GM23338 (cell line): ENCODE data around the gene SLC2A13. TPM values are rescaled to one million over a fixed set of nuclear protein-coding genes. Genes with fewer than 3 reads are reported as not detected.

Experiments used
- ATAC-seq: fragments of 200-7000 bp; cut with Tn5 transposase; 3 replicates; pipeline ENCODE4 v1.9.1; 2020
- DNase-seq: peaks from one replicate; pipeline ENCODE4 v3.0.0-alpha.2; 2015; ENCODE audit warnings: low spot score
- H2AFZ ChIP-seq: fragments of 200-600 bp; sonication (generic); 2 replicates; pipeline ENCODE4 v1.8.0; 2016; ENCODE audit warnings: antibody characterized with exemption, mild to moderate bottlenecking, moderate library complexity
- H3F3A ChIP-seq: fragments of 200-600 bp; sonication (generic); replicated peaks from 2 replicates; pipeline ENCODE4 v1.8.0; 2017; ENCODE audit warnings: antibody characterized with exemption, mixed run types, low read depth
- H3K27ac ChIP-seq: fragments of 200-600 bp; sonication (generic); 2 replicates; pipeline ENCODE4 v1.6.1; 2016; ENCODE audit warnings: low read depth
- H3K27me3 ChIP-seq: fragments of 200-600 bp; sonication (generic); 2 replicates; pipeline ENCODE4 v1.8.0; 2016; ENCODE audit warnings: mild to moderate bottlenecking, mixed run types, moderate library complexity; ENCODE audit not compliant: insufficient read depth
- H3K36me3 ChIP-seq: fragments of 200-600 bp; sonication (generic); 2 replicates; pipeline ENCODE4 v1.8.0; 2016; ENCODE audit warnings: mild to moderate bottlenecking; ENCODE audit not compliant: insufficient read depth
- H3K4me1 ChIP-seq: fragments of 200-600 bp; sonication (generic); 2 replicates; pipeline ENCODE4 v1.8.0; 2016; ENCODE audit warnings: mild to moderate bottlenecking, moderate library complexity; ENCODE audit not compliant: insufficient read depth
- H3K4me2 ChIP-seq: fragments of 200-600 bp; sonication (generic); 2 replicates; pipeline ENCODE4 v1.7.1; 2017; ENCODE audit warnings: mixed run types
- H3K4me3 ChIP-seq: fragments of 200-600 bp; sonication (generic); 2 replicates; pipeline ENCODE4 v1.6.1; 2016; ENCODE audit warnings: mixed run types
- H3K79me2 ChIP-seq: fragments of 200-600 bp; sonication (generic); replicated peaks from 2 replicates; pipeline ENCODE4 v1.8.0; 2017; ENCODE audit warnings: mild to moderate bottlenecking; ENCODE audit not compliant: insufficient read depth
- H3K9me2 ChIP-seq: fragments of 200-600 bp; sonication (generic); 2 replicates; pipeline ENCODE4 v1.8.0; 2017; ENCODE audit not compliant: insufficient read depth
- H4K20me1 ChIP-seq: fragments of 200-600 bp; sonication (generic); replicated peaks from 2 replicates; pipeline ENCODE4 v1.8.0; 2017; ENCODE audit warnings: mild to moderate bottlenecking; ENCODE audit not compliant: insufficient read depth
- H3K27ac Mint-ChIP-seq: 2 replicates; pipeline ENCODE4 v1.8.0; 2020; ENCODE audit warnings: inconsistent platforms, mild to moderate bottlenecking, moderate library complexity, mixed read lengths
- H3K27me3 Mint-ChIP-seq: 3 replicates; pipeline ENCODE4 v1.8.0; 2022; ENCODE audit warnings: low read depth, mild to moderate bottlenecking, moderate library complexity, mixed read lengths, inconsistent platforms; ENCODE audit not compliant: insufficient read depth, poor library complexity
- H3K36me3 Mint-ChIP-seq: 3 replicates; pipeline ENCODE4 v1.8.0; 2021; ENCODE audit warnings: low read depth, mild to moderate bottlenecking, inconsistent platforms, moderate library complexity, mixed read lengths
- H3K4me1 Mint-ChIP-seq: 3 replicates; pipeline ENCODE4 v1.8.0; 2020; ENCODE audit warnings: mild to moderate bottlenecking, inconsistent platforms, mixed read lengths
- H3K4me3 Mint-ChIP-seq: 3 replicates; pipeline ENCODE4 v1.8.0; 2021; ENCODE audit warnings: moderate library complexity, mild to moderate bottlenecking, inconsistent platforms, mixed read lengths
- H3K9me3 Mint-ChIP-seq: 3 replicates; pipeline ENCODE4 v1.8.0; 2020; ENCODE audit warnings: moderate library complexity, mild to moderate bottlenecking, inconsistent platforms, mixed read lengths
- CREB1 ChIP-seq: fragments of 250-450 bp; sonication (Bioruptor Pico); IDR thresholded peaks from 2 replicates; pipeline ENCODE4 v1.5.0; 2020; ENCODE audit warnings: low read depth, mild to moderate bottlenecking, moderate library complexity
- EZH2 ChIP-seq: fragments of 200-600 bp; sonication (generic); IDR thresholded peaks from one replicate; pipeline ENCODE4 v1.8.0; 2017; ENCODE audit warnings: antibody characterized with exemption, mild to moderate bottlenecking, low read depth; ENCODE audit not compliant: unreplicated experiment
- EZH2phosphoT487 ChIP-seq: fragments of 200-600 bp; sonication (generic); IDR thresholded peaks from one replicate; pipeline ENCODE4 v1.8.1; 2018; ENCODE audit warnings: antibody characterized with exemption; ENCODE audit not compliant: unreplicated experiment
- POLR2AphosphoS5 ChIP-seq: IDR thresholded peaks from 2 replicates; pipeline ENCODE4 v1.6.1; 2016; ENCODE audit warnings: antibody characterized with exemption, low read depth
- STAT1 ChIP-seq: IDR thresholded peaks from one replicate; pipeline ENCODE4 v1.6.1; 2016; ENCODE audit warnings: antibody characterized with exemption; ENCODE audit not compliant: unreplicated experiment
- ZNF114 ChIP-seq: fragments of 250-450 bp; sonication (Bioruptor Pico); IDR thresholded peaks from 2 replicates; pipeline ENCODE4 v1.5.0; 2020; ENCODE audit warnings: mild to moderate bottlenecking, moderate library complexity
- ZNF331 ChIP-seq: fragments of 250-450 bp; sonication (Bioruptor Pico); IDR thresholded peaks from 2 replicates; pipeline ENCODE4 v1.5.0; 2020; ENCODE audit warnings: low read depth, mild to moderate bottlenecking, moderate library complexity
- ZNF462 ChIP-seq: fragments of 250-450 bp; sonication (Bioruptor Pico); IDR thresholded peaks from 2 replicates; pipeline ENCODE4 v1.5.0; 2020; ENCODE audit warnings: mild to moderate bottlenecking, moderate library complexity
- polyA plus RNA-seq: library from polyadenylated mRNA; unstranded; fragments of >200 nt; fragmentation: Nextera tagmentation; extraction: Ambion mirVana; gene quantifications from 2 replicates; pipeline ENCODE4 v1.2.1, GENCODE V29; 2016
- total RNA-seq: library from RNA; depleted of rRNA; stranded (reverse); fragments of >200 nt; shearing (Covaris generic); gene quantifications from 2 replicates; pipeline ENCODE4 v1.2.3, GENCODE V29; 2014
- TF ChIP-seq, protein P1 (sequence below), 2 experiments: fragments of 200-600 bp in 1 of 2; sonication (generic) in 1 of 2; conservative IDR thresholded peaks; 2 replicates each; pipeline versions ENCODE4 v1.5.1 to v1.6.1; 2016 to 2017; ENCODE audit warnings: antibody characterized with exemption in 2 of 2, low read depth in 2 of 2, mild to moderate bottlenecking in 2 of 2, moderate library complexity in 1 of 2

SLC2A13 gene
- total and polyA plus RNA-seq, 2 experiments from 2014 or later: 6.8 to 22.7 TPM

DNA sequence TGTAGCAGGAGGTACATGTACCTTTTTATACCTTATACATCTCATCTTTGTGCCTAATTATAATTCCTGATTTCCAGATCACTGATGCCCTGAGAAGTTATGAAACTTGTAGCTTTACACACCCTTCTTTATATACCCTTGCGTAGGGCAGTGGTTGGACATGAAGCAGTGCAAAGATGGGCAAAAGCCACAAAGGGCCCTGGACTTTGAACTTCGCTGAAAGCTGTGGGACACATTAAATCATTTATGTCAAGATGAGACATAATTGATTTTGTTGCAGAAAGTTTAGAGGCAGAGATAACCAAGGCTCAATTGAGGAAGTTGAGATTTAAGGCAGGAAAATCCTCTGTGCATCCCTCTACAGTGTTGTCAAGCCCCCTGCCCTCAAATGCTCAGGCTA, 170.0 kb downstream of the SLC2A13 start (continued):
- TF ChIP-seq ZNF462: no peak
- TF ChIP-seq STAT1: no peak
- no peak for TF ChIP-seq ZNF331 (CRISPR knock-in tag)

GRCh38 chr12:39935275-39935674, 170.6 kb downstream of the SLC2A13 start:
- Mint-ChIP-seq H3K4me1 (0 out of 3 replicates have a peak, but pooled peaks cover 4% of the 10 kb centered on the region), H3K27ac (no peak overlapping the region), H3K36me3 (no peaks in the 10 kb centered on the region), H3K9me3 (no peaks in the 10 kb centered on the region), H3K27me3 (no peaks in the 10 kb centered on the region), H3K4me3 (no peak overlapping the region)
- Histone ChIP-seq H3K36me3 (no peaks in the 10 kb centered on the region), H3K27ac (no peak overlapping the region), H3K4me2 (no peak overlapping the region), H3K79me2 (no peaks in the 10 kb centered on the region), H2AFZ (no peak overlapping the region), H3F3A (no peaks in the 10 kb centered on the region), H3K9me2 (no peaks in the 10 kb centered on the region), H4K20me1 (no peaks in the 10 kb centered on the region), H3K4me3 (no peak overlapping the region), H3K4me1 (no peaks in the 10 kb centered on the region), H3K27me3 (no peaks in the 10 kb centered on the region)
- TF ChIP-seq STAT1 (no peak), ZNF114 (CRISPR knock-in tag) (no peak), EZH2 (no peak)
- ATAC-seq: no peak
- DNase-seq: no peak

GRCh38 chr12:39931857-39932256, 174.0 kb downstream of the SLC2A13 start:
- peaks cover 2% of the 10 kb centered on the region for H3K27me3 Mint-ChIP-seq
- no peak for ATAC-seq
- H3K4me1 Mint-ChIP-seq: peaks cover 7% of the 10 kb centered on the region

More at GRCh38 chr12:39931857-39932256, 174.0 kb downstream of the SLC2A13 start:
- Mint-ChIP-seq H3K27ac (no peak overlapping the region), H3K9me3 (no peaks in the 10 kb centered on the region), H3K36me3 (no peaks in the 10 kb centered on the region), H3K4me3 (no peak overlapping the region)
- Histone ChIP-seq H3K4me3 (no peak overlapping the region), H3F3A (no peaks in the 10 kb centered on the region), H3K4me1 (no peaks in the 10 kb centered on the region), H3K79me2 (no peaks in the 10 kb centered on the region), H4K20me1 (no peaks in the 10 kb centered on the region), H3K4me2 (no peak overlapping the region), H3K9me2 (no peaks in the 10 kb centered on the region), H2AFZ (no peak overlapping the region), H3K27me3 (no peaks in the 10 kb centered on the region), H3K36me3 (no peaks in the 10 kb centered on the region), H3K27ac (no peak overlapping the region)
- no peak for TF ChIP-seq EZH2
- no peak for TF ChIP-seq EZH2phosphoT487
- TF ChIP-seq CREB1: no peak
- no peak for TF ChIP-seq POLR2AphosphoS5
- TF ChIP-seq, protein P1, sequence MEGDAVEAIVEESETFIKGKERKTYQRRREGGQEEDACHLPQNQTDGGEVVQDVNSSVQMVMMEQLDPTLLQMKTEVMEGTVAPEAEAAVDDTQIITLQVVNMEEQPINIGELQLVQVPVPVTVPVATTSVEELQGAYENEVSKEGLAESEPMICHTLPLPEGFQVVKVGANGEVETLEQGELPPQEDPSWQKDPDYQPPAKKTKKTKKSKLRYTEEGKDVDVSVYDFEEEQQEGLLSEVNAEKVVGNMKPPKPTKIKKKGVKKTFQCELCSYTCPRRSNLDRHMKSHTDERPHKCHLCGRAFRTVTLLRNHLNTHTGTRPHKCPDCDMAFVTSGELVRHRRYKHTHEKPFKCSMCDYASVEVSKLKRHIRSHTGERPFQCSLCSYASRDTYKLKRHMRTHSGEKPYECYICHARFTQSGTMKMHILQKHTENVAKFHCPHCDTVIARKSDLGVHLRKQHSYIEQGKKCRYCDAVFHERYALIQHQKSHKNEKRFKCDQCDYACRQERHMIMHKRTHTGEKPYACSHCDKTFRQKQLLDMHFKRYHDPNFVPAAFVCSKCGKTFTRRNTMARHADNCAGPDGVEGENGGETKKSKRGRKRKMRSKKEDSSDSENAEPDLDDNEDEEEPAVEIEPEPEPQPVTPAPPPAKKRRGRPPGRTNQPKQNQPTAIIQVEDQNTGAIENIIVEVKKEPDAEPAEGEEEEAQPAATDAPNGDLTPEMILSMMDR (conservative IDR thresholded peaks at IDR 0.05; ENCODE audit: low read depth in 2 of 2): no peak
- no peak for TF ChIP-seq ZNF114 (CRISPR knock-in tag)
- DNase-seq: no peak
